H54 (cell line): ENCODE results near the gene FITM1.

Source experiments
- DNase-seq: peaks from one replicate; pipeline ENCODE4 v3.0.0; 2011; ENCODE audit warnings: low spot score, mixed read lengths; ENCODE audit not compliant: insufficient read length
- FAIRE-seq: peaks from 3 replicates; lab custom pipeline; 2011; peaks lifted over from hg19 to GRCh38; lab: Jason Lieb, UNC
- POLR2A ChIP-seq: IDR thresholded peaks from 2 replicates; pipeline ENCODE4 v1.6.1; 2011; ENCODE audit warnings: low read depth, mild to moderate bottlenecking, low read length

Gene FITM1

DNA sequence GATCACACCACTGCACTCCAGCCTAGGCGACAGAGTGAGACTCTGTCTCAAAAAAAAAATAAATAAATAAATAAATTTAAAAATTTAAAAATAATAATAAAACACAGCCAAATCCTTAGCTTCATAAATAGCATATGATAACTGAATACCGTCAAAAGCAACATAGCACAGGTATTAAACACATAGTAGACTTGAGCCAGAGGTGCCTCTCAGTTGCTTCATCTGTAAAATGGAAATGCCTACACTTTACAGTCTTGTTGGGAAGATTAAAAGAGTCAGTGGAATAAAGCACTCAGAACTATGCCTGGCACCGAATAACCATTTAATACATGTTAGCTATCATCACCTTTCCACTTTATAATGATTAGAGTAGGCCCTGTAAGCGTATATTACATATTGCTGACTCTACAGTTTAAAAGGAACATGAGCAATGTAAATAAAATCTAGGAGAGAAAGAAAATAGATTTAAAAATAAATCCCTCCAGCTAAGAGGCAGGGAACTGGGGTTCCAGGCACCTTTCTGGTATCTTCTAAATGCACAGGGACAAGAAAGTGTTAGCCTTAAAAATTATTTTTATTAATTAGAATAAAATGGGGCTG is 23.7 kb upstream of the FITM1 start:
- no peak for TF ChIP-seq POLR2A
- no peak for DNase-seq
- no peak for FAIRE-seq

DNA sequence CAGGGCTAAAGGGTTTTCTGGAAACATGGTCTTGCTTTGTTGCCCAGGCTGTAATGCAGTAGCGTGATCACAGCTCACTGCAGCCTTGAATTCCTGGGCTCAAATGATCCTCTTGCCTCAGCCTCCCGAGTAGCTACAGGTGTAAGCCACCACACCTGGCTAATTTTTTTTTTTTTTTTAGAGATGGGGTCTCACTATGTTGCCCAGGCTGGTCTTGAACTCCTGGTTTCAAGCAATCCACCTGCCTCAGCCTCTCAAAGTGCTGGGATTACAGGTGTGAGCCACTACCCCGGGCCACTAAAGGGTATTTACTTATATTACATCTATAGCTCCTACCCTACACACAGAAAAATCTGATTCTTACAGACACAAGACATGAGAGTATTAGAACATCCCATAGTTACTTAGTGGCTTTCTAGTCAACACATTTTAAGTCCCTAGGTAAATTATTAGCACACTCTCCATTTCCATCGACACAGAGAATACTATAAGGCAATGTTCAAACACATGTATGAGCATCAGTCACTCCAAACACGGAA is 22.1 kb upstream of the FITM1 start:
- DNase-seq, result no peak
- FAIRE-seq, result no peak
- TF ChIP-seq POLR2A, result no peak

DNA sequence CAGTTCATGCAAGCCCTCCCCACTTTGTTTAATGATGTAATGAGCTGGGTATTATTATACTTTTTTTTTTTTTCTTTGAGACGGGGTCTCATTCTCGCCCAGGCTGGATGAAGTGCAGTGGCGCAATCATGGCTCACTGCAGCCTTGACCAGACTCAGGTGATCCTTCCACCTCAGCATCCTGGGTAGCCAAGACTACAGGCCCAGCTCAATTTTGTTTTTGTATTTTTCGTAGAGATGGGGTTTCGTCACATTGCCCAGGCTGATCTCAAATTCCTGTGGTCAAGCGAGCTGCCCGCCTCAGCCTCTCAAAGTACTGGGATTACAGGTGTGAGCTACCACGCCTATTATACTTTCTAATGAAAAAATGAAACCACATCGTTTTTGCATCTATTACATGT is 20.4 kb upstream of the FITM1 start:
- no peak for TF ChIP-seq POLR2A
- FAIRE-seq, result no peak
- no peak for DNase-seq

DNA sequence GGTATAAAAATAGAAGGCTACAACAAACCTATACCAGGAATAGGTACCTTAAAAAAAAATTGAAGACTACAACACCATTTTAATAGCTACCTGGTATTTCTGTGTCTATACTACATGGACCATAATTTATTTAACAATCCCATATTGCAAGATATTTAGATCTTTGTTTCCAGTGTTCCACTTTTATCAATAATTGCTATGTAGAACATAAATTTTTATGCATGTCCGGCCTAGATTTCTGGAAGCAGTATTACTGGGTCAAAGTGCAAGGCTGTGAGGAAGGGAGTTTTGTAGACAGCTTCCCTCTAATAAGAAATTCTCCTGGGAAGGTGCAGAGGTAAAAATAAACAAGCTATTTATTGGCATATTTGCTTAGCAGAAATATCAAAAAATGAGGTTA is 19.9 kb upstream of the FITM1 start:
- FAIRE-seq (no peak), DNase-seq (no peak)
- TF ChIP-seq POLR2A, result no peak

DNA sequence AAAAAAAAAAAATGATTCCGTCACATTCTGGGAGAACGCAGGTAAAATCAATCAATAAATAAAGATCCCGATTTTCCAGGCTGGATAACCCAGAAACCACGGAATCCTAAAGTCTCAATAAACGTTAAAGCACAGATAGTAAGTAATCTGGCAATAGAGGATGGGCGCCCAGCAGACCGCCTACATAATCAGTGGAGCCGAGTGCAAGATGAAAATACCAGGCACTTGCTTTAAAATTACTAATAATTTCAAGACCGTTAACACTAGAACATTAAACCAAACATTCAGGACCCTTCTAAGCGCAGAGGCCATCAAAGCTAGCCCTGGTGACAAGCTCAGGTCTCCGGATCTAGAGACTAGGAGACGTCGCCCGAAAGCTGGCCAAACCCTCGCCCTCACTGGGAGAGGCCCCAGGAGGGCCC is 17.1 kb upstream of the FITM1 start:
- no peak for FAIRE-seq
- no peak for TF ChIP-seq POLR2A
- DNase-seq, result no peak

DNA sequence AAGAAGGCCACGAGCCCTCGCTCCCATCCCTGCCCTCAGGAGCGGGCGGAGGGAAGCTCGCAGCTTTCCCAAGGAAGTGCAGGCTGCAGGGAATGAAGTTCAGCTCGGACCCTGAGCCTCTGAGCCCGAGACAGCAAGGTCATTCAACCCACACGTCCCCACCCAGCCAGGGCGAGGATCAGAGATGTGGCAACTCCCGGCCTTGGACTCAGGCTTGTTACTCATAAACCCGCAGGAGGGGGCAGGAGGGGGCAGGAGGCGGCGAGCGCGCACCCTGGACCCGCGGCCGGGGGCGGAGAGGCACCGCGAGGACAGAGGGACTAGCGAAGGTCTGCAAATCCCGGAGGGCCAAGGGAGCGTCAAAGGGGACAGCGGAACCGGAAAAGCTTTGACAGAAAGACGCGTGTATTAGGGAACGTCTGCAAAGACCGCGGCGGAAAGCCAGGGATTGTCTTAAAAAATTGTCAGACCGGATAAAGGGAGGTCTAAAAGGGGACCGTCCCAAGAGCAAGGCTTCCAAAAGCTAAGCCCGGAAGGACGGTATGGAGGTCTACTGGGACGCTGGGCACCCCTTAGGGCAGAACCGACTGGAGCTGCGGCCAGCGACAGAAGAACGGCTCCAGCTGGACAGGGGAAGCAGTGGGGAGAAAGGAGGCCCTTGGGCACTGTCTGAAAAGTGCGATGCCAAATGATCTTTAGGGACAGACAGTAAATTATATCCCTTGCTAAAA is 16.5 kb upstream of the FITM1 start:
- DNase-seq (peak; percentile 60), FAIRE-seq (no peak)
- peak; percentile 46 for TF ChIP-seq POLR2A

DNA sequence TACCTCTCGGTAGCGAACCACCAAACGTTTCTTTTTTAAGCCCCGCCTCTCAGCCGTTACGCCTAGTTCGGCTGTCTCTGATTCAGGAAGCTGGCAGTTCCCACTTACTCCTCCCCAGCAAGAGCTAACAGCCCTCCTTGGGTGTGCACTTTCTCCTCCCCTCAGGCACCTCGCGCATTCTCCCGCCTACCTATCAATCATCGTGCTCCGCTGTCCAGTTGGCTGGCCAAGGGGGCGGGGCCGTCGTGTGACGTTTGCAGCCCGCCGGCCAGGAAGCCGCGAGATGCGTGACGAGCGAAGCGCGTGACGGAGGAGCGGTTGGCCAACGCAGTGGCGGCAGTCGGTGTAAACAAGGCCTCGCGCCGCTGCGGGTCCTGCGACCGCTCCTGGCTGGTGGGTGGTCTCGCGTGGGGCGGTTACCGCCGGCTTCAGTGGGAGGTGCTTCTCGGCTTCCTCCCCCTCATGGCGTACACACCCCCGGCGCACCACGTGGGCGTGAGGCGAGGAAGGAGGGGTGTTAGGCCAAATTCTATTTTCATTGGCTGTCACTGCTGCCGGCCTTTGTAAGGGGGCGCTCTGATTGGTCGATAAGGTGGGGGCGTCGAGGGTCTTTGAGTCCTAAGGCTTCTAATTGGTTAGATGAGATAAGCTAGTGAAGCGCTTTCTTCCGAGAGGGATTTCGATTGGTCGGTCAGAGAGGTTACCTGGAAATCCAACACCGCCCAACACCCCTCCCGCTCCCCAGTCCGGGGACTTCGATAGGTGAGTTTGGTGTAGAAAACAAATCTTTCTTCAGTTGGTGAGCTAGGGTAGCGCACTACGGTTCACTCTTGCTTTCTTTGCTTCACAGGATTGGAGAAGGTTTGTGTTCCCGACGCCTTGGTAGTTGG is 15.7 kb upstream of the FITM1 start, which contains the start of the genes DCAF11 and NRL:
DCAF11 (plus strand) TSS at position 246 of the 890 bp plus-strand sequence. CDS start 818 bp downstream, outside the sequence.
NRL (minus strand) TSS at position 418 of the 890 bp plus-strand sequence. CDS start 32,101 bp downstream, outside the sequence.
- TF ChIP-seq POLR2A, result peak; percentile 20; the same call in 1 of the 2 replicates
- DNase-seq, result peak; percentile 82
- peak; percentile 86 for FAIRE-seq

DNA sequence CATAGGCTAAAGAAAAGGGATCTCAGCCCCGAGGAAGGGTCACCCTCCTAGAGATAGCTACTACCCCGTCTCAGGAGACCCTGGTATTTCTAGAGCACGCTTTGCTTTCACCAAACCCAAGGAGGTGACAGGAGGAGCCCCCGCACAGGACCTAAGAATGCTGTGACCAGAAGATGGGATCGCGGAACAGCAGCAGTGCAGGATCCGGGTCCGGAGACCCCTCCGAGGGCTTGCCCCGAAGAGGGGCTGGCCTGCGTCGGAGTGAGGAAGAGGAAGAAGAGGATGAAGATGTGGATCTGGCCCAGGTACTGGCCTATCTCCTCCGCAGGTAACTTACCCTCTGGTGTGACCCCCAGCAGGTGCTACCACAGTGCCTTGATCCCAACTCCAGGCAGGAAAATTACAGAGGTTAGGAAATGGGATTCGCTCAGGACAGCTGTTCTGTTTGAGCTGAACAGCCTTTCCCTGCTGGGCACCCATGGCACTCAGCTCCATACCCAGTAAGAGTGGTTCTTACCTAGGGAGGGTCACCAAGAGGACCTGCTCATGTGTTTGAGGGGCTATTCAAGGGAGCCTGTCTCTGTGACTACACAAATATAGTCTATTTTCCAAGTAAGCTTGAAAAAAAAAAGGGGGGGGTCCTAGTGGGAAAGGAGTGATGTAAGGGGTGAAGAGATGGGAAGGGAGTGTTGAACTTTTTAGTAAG is 14.9 kb upstream of the FITM1 start:
- TF ChIP-seq POLR2A, result no peak
- no peak for FAIRE-seq

DNA sequence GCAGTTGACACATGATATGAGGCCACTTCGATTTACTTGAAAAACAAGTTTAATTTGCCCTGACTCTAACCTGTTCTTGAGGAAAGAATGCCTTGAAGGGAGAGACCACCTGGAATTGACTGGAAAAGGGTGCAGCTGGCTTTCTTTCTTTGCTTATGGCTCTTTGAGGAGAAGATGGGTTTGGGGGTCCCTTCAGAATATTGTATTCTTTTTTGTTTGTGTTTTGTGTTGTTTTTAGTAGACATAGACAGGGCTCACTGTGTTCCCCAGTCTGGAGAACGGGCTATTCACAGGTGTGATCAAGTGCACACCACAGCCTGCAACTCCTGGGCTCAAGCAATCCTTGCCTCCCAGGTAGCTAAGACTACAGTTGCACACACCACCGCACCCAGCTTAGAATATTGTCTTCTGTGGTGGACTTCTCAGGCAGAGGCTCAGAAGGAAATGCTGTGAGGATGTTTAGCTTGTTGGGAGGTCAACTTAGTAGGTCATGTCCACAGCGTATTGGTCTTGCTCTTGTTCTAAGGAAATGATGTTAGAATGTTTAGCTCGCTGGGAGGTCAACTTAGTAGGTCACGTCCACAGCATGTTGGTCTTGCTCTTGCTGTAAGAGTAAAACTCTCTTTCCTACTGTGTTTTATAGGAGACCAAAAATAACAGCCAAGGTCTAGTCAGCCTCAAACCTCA is 14.2 kb upstream of the FITM1 start:
- FAIRE-seq (no peak), DNase-seq (no peak)
- no peak for TF ChIP-seq POLR2A

More for the DNA sequence above, 14.9 kb upstream of the FITM1 start:
- no peak for DNase-seq

DNA sequence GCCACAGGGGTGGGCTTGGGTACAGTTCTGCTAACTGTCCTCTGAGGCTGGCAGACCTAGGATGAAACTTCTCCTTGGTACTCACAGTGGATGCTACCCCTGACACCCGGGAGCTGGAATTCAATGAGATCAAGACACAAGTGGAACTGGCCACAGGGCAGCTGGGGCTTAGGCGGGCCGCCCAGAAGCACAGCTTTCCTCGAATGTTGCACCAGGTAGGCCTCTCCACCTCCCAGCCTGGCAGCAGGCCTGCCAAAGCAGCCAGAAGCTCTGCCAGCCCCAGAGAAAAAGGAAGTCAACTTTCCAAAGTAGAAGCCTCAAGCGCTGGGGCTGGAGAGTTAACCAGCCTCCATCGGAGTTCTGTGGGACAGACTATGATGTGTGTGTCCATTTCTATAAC is 13.3 kb upstream of the FITM1 start:
- FAIRE-seq, result no peak
- no peak for DNase-seq
- TF ChIP-seq POLR2A, result no peak

DNA sequence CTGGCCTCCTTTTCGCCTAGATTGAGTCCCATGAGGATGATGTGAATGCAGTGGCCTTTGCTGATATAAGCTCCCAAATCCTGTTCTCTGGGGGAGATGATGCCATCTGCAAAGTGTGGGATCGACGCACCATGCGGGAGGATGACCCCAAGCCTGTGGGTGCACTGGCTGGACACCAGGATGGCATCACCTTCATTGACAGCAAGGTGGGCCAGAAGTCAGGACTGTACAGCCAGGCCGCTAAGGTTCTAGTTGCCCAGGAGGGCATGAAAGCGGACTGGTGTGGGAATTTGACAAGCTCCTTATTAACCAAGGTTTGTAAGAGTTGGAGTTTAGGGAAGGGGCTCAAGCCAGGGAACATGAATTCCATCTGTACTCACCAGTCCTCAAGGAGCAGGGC is 10.8 kb upstream of the FITM1 start:
- TF ChIP-seq POLR2A, result no peak
- no peak for DNase-seq

DNA sequence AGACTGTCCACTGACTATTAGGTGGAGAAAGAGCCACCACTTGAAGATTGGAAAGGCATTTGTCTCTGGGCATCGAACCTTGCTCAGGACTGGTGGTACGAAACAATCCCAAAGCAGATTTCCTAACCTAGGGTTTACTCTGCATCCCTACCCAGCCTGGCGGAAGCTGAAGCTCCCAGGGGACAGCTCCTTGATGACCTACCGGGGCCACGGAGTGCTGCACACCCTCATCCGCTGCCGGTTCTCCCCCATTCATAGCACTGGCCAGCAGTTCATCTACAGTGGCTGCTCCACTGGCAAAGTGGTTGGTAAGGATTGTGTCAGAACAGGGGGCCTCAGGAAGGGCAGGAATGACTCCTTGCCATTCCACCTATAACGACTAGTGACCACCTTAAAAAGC is 9.2 kb upstream of the FITM1 start:
- FAIRE-seq, result no peak
- no peak for TF ChIP-seq POLR2A
- DNase-seq, result no peak

More for the DNA sequence above, 10.8 kb upstream of the FITM1 start:
- no peak for FAIRE-seq

DNA sequence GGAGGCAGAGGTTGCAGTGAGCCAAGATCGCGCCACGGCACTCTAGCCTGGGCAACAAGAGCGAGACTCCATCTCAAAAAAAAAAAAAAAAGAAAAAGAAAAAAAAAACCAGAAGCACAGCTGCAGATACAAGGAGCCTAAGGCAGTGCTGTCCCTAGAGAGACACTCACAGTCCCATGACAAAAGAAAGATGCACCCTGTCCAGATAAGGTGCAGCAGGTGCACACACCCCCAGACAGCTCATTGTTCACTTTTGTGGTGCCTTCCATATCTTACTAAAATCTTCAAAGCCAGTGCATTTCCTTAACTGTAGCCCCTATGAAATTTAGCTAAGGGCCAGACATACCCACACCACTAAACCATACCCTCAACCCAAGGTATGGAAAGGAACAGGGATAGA is 8.0 kb upstream of the FITM1 start:
- no peak for FAIRE-seq
- no peak for TF ChIP-seq POLR2A
- DNase-seq, result no peak
